ENCODE results near the gene SLC39A9. TPM values are rescaled to one million over a fixed set of nuclear protein-coding genes. Genes with fewer than 3 reads are reported as not detected.

Gene SLC39A9
- total RNA-seq, 4 donors from 2014 or later = 41.5 to 47.9 (median 45.4) TPM

DNA sequence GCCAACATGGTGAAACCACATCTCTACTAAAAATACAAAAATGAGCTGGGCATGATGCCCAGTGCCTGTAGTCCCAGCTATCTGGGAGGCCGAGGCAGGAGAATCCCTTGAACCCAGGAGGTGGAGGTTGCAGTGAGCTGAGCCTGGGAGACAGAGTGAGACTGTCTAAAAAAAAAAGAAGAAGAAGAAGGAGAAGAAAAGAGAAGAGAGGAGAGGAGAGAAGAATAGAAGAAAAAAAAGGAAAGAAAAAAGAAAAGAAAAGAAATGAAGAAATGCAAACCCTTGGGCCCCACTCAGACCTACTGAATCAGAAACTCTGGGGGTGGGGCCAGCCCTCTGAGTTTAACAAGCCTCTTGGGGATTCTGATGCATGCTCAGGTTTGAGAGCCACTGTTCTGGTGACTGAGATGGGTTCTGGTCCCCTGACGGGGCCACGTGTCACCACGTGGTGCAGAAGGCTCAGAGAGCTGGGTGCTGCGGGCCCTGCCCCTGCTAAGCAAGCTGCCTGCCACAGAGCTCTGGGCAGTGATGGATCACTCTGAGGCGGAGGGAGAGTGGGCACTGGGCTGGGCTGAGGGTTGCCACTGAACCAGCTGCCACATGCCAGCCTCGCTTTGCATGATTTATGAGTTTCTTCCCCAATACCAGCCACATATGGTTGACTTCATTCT, 37.9 kb upstream of the SLC39A9 start:
- Histone ChIP-seq H3K4me3 (no peak overlapping the region), H3K27me3 (no peaks in the 10 kb centered on the region), H3K27ac (no peak overlapping the region), H3K36me3 (no peaks in the 10 kb centered on the region), H3K9me3 (no peaks in the 10 kb centered on the region), H3K4me1 (peaks cover 0 to 9% (median 5%) of the 10 kb centered on the region in 3 donors)
- WGBS, 2 donors (ENCODE audit: low coverage in 1 of 2) = 53 to 100% methylated on average over 1 to 5 of the region's 7 CpGs
- ATAC-seq = no peak
- TF ChIP-seq POLR2AphosphoS5 (IDR thresholded peaks at IDR 0.05) (no peak), POLR2A (IDR thresholded peaks at IDR 0.05) (no peak), EP300 (IDR thresholded peaks at IDR 0.05) (no peak)
- TF ChIP-seq, protein P1, sequence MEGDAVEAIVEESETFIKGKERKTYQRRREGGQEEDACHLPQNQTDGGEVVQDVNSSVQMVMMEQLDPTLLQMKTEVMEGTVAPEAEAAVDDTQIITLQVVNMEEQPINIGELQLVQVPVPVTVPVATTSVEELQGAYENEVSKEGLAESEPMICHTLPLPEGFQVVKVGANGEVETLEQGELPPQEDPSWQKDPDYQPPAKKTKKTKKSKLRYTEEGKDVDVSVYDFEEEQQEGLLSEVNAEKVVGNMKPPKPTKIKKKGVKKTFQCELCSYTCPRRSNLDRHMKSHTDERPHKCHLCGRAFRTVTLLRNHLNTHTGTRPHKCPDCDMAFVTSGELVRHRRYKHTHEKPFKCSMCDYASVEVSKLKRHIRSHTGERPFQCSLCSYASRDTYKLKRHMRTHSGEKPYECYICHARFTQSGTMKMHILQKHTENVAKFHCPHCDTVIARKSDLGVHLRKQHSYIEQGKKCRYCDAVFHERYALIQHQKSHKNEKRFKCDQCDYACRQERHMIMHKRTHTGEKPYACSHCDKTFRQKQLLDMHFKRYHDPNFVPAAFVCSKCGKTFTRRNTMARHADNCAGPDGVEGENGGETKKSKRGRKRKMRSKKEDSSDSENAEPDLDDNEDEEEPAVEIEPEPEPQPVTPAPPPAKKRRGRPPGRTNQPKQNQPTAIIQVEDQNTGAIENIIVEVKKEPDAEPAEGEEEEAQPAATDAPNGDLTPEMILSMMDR (IDR thresholded peaks at IDR 0.05) = no peak

DNA sequence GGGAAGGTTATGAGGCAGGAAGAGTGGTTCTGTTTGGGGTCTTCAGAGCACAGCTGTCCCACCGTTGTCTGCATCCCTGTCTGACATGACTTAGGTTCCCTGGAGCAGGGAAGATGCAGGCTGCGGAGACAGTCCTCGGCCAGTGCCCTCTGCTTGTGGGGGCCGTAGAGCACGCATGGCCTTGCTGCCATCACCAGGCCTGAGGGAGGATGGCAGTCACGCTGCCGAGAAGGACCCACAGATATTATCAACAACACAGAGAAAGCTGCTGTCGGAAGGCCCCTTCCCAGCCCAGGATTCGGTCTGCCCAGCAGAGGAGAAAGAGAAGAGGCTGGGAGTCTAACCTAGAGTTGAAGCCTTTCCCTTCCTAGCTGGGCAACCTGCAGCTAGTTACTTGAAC, 35.4 kb upstream of the SLC39A9 start:
- H3K36me3 ChIP-seq = no peaks in the 10 kb centered on the region
- H3K27ac ChIP-seq = no peak overlapping the region
- no peak for ATAC-seq
- TF ChIP-seq EP300 (IDR thresholded peaks at IDR 0.05) (no peak), POLR2A (IDR thresholded peaks at IDR 0.05) (no peak), POLR2AphosphoS5 (IDR thresholded peaks at IDR 0.05) (no peak)
- TF ChIP-seq, protein P1 (IDR thresholded peaks at IDR 0.05) = peak in 3 of 4 experiments; percentile 33 to 55 (median 40)
- H3K27me3 ChIP-seq = no peaks in the 10 kb centered on the region
- no peaks in the 10 kb centered on the region for H3K9me3 ChIP-seq
- H3K4me3 ChIP-seq = no peak overlapping the region
- WGBS, 2 donors (ENCODE audit: low coverage in 1 of 2) = 20 to 25% methylated on average over 1 to 2 of the region's 9 CpGs
- no peaks in the 10 kb centered on the region for H3K4me1 ChIP-seq

DNA sequence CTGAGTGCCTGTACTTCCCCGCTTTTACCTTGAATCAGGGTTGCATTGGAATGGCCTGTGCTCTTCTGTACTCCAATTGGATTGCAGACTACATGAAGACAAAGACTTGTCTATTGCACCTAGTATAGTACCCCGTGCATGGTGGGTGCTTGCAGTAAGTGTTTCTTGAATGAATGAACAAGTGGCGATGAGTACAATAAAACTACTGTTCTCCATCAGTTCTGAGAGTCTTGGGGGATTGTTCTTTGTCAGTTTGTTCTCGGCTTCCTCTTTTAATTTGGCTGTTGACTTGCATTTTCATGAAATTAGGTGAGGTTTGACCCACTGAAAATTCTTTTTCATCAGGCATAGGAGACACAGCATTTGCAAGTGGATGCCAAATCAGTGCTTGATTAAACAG, 34.5 kb upstream of the SLC39A9 start:
- no peaks in the 10 kb centered on the region for H3K27me3 ChIP-seq
- no peaks in the 10 kb centered on the region for H3K9me3 ChIP-seq
- no peak for ATAC-seq
- no peak for TF ChIP-seq POLR2A (IDR thresholded peaks at IDR 0.05)
- TF ChIP-seq, protein P1 (IDR thresholded peaks at IDR 0.05) = no peak
- no peak for TF ChIP-seq EP300 (IDR thresholded peaks at IDR 0.05)
- no peak for TF ChIP-seq POLR2AphosphoS5 (IDR thresholded peaks at IDR 0.05)
- H3K4me1 ChIP-seq = no peaks in the 10 kb centered on the region
- WGBS, 2 donors (ENCODE audit: low coverage in 1 of 2) = 79 to 80% methylated on average over 3 to 4 of the region's 4 CpGs
- no peak overlapping the region for H3K27ac ChIP-seq
- no peaks in the 10 kb centered on the region for H3K36me3 ChIP-seq
- H3K4me3 ChIP-seq = no peak overlapping the region

DNA sequence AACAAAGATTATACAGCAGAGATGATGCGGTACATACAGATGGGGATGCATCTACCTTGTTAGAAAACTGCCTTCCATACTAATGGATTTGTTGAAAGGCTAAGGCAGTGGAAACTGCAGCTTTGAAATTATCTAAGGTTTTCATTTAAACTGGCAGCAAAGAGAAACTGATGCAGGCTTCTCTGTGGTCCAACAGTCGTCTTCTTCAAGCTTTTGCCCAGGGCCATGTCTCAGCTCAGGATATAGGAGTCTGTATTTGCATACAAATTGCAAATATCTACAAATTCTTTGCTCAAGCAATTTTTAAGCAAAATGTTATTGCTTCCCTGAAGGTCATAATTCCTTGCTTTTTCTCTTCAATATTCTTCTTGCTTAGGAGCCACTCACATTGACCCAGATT, 34.1 kb upstream of the SLC39A9 start:
- no peak for ATAC-seq
- WGBS, 2 donors (ENCODE audit: low coverage in 1 of 2) = 78 to 85% methylated on average over 2 of the region's 2 CpGs
- Histone ChIP-seq H3K36me3 (no peaks in the 10 kb centered on the region), H3K27me3 (no peaks in the 10 kb centered on the region), H3K9me3 (no peaks in the 10 kb centered on the region), H3K4me3 (no peak overlapping the region), H3K4me1 (no peaks in the 10 kb centered on the region), H3K27ac (no peak overlapping the region)
- TF ChIP-seq EP300 (IDR thresholded peaks at IDR 0.05) (no peak), POLR2A (IDR thresholded peaks at IDR 0.05) (no peak), POLR2AphosphoS5 (IDR thresholded peaks at IDR 0.05) (no peak)
- TF ChIP-seq, protein P1 (IDR thresholded peaks at IDR 0.05) = no peak

DNA sequence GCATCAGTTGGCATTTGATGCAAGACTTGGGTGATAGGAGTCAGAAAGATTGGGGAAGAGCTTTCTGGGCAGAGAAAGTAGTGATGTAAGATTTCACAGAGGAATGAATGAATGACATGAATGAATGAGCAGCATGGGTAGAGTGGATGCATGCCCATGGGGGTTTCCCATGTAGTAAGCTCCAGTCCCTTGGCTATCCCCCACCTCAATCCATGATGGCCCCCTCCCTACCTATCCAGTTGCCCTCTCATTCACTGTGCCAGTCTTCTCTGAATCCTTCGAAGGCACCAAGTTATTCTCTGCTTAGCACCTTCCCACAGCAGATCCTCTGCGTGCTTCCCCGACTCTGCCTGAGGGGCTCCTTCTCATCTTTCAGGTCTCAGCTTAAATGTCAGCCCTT, 32.4 kb upstream of the SLC39A9 start:
- Histone ChIP-seq H3K36me3 (no peaks in the 10 kb centered on the region), H3K4me3 (no peak overlapping the region), H3K4me1 (no peaks in the 10 kb centered on the region), H3K27ac (no peak overlapping the region), H3K9me3 (no peaks in the 10 kb centered on the region), H3K27me3 (no peaks in the 10 kb centered on the region)
- TF ChIP-seq EP300 (IDR thresholded peaks at IDR 0.05) (no peak), POLR2A (IDR thresholded peaks at IDR 0.05) (no peak), POLR2AphosphoS5 (IDR thresholded peaks at IDR 0.05) (no peak)
- TF ChIP-seq, protein P1 (IDR thresholded peaks at IDR 0.05) = no peak
- WGBS, 2 donors (ENCODE audit: low coverage in 1 of 2) = 48% methylated on average over 3 of the region's 3 CpGs; no CpG with 5 or more reads in 1 of the 2 donors
- ATAC-seq = no peak

Data from gastroesophageal sphincter (tissue), 4 donors.